ENCODE measurements around the gene EXOC1L.

- TF ChIP-seq CTCF (IDR thresholded peaks at IDR 0.05) (no peak), REST (IDR thresholded peaks at IDR 0.05; ENCODE audit: insufficient read depth in 1 of 2, low read depth in 2 of 2, low read length in 1 of 2) (no peak), POLR2AphosphoS5 (IDR thresholded peaks at IDR 0.05; ENCODE audit: low read depth, low read length) (no peak)
These were observed 56.8 kb downstream of the EXOC1L start for GRCh38 chr4:55876387-55876786.

Measured in Panc1 (cell line).